IgD-negative memory B cell (primary cell): ENCODE measurements around the gene PYROXD2. TPM values are rescaled to one million over a fixed set of nuclear protein-coding genes. Genes with fewer than 3 reads are reported as not detected.

Source experiments
- H3K27ac Mint-ChIP-seq, 3 donors: one replicate each; pipeline ENCODE4 v1.8.0; 2020 to 2022; ENCODE audit warnings: mild to moderate bottlenecking in 3 of 3, mixed read lengths in 3 of 3, moderate library complexity in 1 of 3
- H3K27me3 Mint-ChIP-seq: one replicate; pipeline ENCODE4 v1.8.0; 2021; ENCODE audit warnings: mixed read lengths
- H3K36me3 Mint-ChIP-seq: one replicate; pipeline ENCODE4 v1.8.0; 2020; ENCODE audit warnings: mild to moderate bottlenecking, mixed read lengths
- H3K4me1 Mint-ChIP-seq, 3 donors: one replicate each; pipeline ENCODE4 v1.8.0; 2020 to 2022; ENCODE audit warnings: mixed read lengths in 3 of 3, mild to moderate bottlenecking in 1 of 3
- H3K4me3 Mint-ChIP-seq, 4 donors: one replicate each; pipeline ENCODE4 v1.8.0; 2020 to 2022; ENCODE audit warnings: mild to moderate bottlenecking in 4 of 4, mixed read lengths in 4 of 4, moderate library complexity in 3 of 4
- H3K9me3 Mint-ChIP-seq, 3 donors: one replicate each; pipeline ENCODE4 v1.8.0; 2020 to 2021; ENCODE audit warnings: mixed read lengths in 3 of 3, mild to moderate bottlenecking in 1 of 3
- polyA plus RNA-seq: library from polyadenylated mRNA; unstranded; fragments of 300-500 nt; fragmentation: Illumina TruSeq; gene quantifications from one replicate; pipeline ENCODE4 v1.2.3, GENCODE V29; 2021

PYROXD2 gene
- polyA plus RNA-seq, 1 donor from 2014 or later, result 0.58 TPM

DNA sequence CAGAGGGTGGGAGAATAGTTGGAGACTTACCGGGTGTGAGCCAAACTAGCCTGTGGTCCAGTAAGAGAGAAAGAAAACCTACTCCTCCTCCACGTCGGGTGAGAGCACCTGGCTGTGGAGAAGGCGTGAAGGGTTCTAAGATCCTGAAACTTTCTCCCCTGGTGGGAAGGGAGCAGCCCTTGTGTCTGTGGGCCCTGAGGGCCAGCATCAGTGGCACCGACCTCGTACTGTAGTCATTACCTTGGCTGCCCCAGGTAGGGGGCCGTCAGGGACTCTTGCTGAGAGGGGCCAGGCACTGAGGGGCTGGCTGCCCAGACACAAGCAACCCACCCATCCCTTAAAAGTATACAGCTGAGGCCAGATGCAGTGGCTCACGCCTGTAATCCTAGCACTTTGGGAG is 77.5 kb downstream of the PYROXD2 start:
- Mint-ChIP-seq H3K36me3 (peaks cover 1% of the 10 kb centered on the region), H3K27ac (no peak overlapping the region), H3K27me3 (peaks cover 3% of the 10 kb centered on the region), H3K4me1 (peaks cover 19 to 30% (median 23%) of the 10 kb centered on the region in 3 donors), H3K9me3 (no peaks in the 10 kb centered on the region), H3K4me3 (no peak overlapping the region)

Other genes starting within 250 kb of the PYROXD2 start
- 0.08 TPM for gene LOXL4, start 147.0 kb downstream of the PYROXD2 start, polyA plus RNA-seq
- 125 TPM for gene HPS1, start 31.8 kb upstream of the PYROXD2 start, polyA plus RNA-seq